B cell (primary cell): ENCODE measurements around the gene GAD1. TPM values are rescaled to one million over a fixed set of nuclear protein-coding genes. Genes with fewer than 3 reads are reported as not detected.

Experiments used
- ATAC-seq: fragments of 200-7000 bp; cut with Tn5 transposase; one replicate; pipeline ENCODE4 v1.10.0; 2021; ENCODE audit warnings: low read depth, mild to moderate bottlenecking, moderate number of reproducible peaks, moderate library complexity
- CTCF ChIA-PET: fragments of 350-600 bp; sonication (Branson Sonifier 250); formaldehyde crosslinking; loops from one replicate; lab custom pipeline; 2021; ENCODE audit warnings: antibody characterized with exemption, inconsistent platforms; lab: Charles Lee
- POLR2A ChIA-PET: fragments of 350-600 bp; sonication (Branson Sonifier 250); formaldehyde crosslinking; loops from one replicate; lab custom pipeline; 2021; ENCODE audit warnings: antibody characterized with exemption; lab: Charles Lee
- DNase-seq: peaks from one replicate; pipeline ENCODE4 v3.0.0; 2013
- H2AFZ ChIP-seq: 2 replicates; pipeline ENCODE4 v1.6.1; 2012; ENCODE audit warnings: mild to moderate bottlenecking, low read depth, low read length; ENCODE audit not compliant: insufficient read depth, poor library complexity, severe bottlenecking
- H3K27ac ChIP-seq, 2 donors: 1 replicate in 1 of 2; 2 replicates in 1 of 2; pipeline ENCODE4 v1.5.1; 2012 to 2013; ENCODE audit warnings: low read length in 2 of 2, mild to moderate bottlenecking in 2 of 2, moderate library complexity in 1 of 2
- H3K27me3 ChIP-seq, 4 experiments: fragments of 200-600 bp in 1 of 4; sonication (generic) in 1 of 4; replicated peaks in 1 of 4; 1 replicate in 2 of 4; 2 replicates in 2 of 4; pipeline versions ENCODE4 v1.6.1 to v1.7.0; 2013 to 2016; ENCODE audit warnings: low read length in 3 of 4, mild to moderate bottlenecking in 2 of 4, mixed read lengths in 1 of 4, moderate library complexity in 1 of 4; ENCODE audit not compliant: insufficient read depth in 4 of 4, control insufficient read depth in 3 of 4; ENCODE audit errors: control extremely low read depth in 1 of 4
- H3K36me3 ChIP-seq, 2 experiments: replicated peaks in 1 of 2; 1 replicate in 1 of 2; 2 replicates in 1 of 2; pipeline versions ENCODE4 v1.6.1 to v1.7.1; 2013; ENCODE audit warnings: low read length in 1 of 2; ENCODE audit not compliant: insufficient read depth in 2 of 2, control insufficient read depth in 1 of 2; ENCODE audit errors: control extremely low read depth in 1 of 2, extremely low read depth in 1 of 2
- H3K4me1 ChIP-seq, 2 donors: fragments of 200-600 bp in 1 of 2; sonication (generic) in 1 of 2; 1 replicate in 1 of 2; 2 replicates in 1 of 2; pipeline versions ENCODE4 v1.5.1 to v1.6.1; 2013 to 2017; ENCODE audit warnings: low read length in 2 of 2; ENCODE audit not compliant: control insufficient read depth in 2 of 2, insufficient read depth in 2 of 2
- H3K4me2 ChIP-seq: replicated peaks from 2 replicates; pipeline ENCODE3; 2012; ENCODE audit warnings: mild to moderate bottlenecking, low read depth, low read length; ENCODE audit not compliant: poor library complexity, severe bottlenecking
- H3K4me3 ChIP-seq, 5 experiments: fragments of 200-600 bp in 1 of 5; sonication (generic) in 1 of 5; 1 replicate in 3 of 5; 2 replicates in 2 of 5; pipeline versions ENCODE4 v1.5.1 to v1.7.0; 2011 to 2016; ENCODE audit warnings: low read length in 4 of 5, mild to moderate bottlenecking in 4 of 5, low read depth in 2 of 5, control low read depth in 1 of 5, moderate library complexity in 1 of 5; ENCODE audit not compliant: insufficient read depth in 1 of 5; ENCODE audit errors: control extremely low read depth in 1 of 5, extremely low read depth in 1 of 5
- H3K79me2 ChIP-seq: fragments of 200-600 bp; sonication (generic); one replicate; pipeline ENCODE4 v1.6.0; 2016; ENCODE audit warnings: low read length; ENCODE audit not compliant: control insufficient read depth, insufficient read depth
- H3K9ac ChIP-seq: fragments of 200-600 bp; sonication (generic); 2 replicates; pipeline ENCODE4 v1.6.1; 2017; ENCODE audit warnings: mild to moderate bottlenecking, low read length, moderate library complexity
- H3K9me3 ChIP-seq, 3 donors: one replicate each; pipeline versions ENCODE4 v1.6.1 to v1.7.1; 2013; ENCODE audit warnings: low read length in 2 of 3; ENCODE audit not compliant: control insufficient read depth in 2 of 3, insufficient read depth in 1 of 3; ENCODE audit errors: control extremely low read depth in 1 of 3
- H4K20me1 ChIP-seq: 2 replicates; pipeline ENCODE4 v1.6.0; 2012; ENCODE audit warnings: mild to moderate bottlenecking, low read length; ENCODE audit not compliant: insufficient read depth, control insufficient read depth, poor library complexity, severe bottlenecking
- H3K27ac Mint-ChIP-seq: one replicate; pipeline ENCODE4 v1.8.0; 2021; ENCODE audit warnings: mixed read lengths
- H3K27me3 Mint-ChIP-seq: one replicate; pipeline ENCODE4 v1.8.0; 2021; ENCODE audit warnings: mixed read lengths
- H3K4me1 Mint-ChIP-seq: one replicate; pipeline ENCODE4 v1.8.0; 2021; ENCODE audit warnings: mixed read lengths
- H3K4me3 Mint-ChIP-seq: one replicate; pipeline ENCODE4 v1.8.0; 2021; ENCODE audit warnings: mixed read lengths
- H3K9me3 Mint-ChIP-seq: one replicate; pipeline ENCODE4 v1.8.0; 2022; ENCODE audit warnings: mixed read lengths; ENCODE audit not compliant: insufficient read depth
- EZH2 ChIP-seq: IDR thresholded peaks from 2 replicates; pipeline ENCODE4 v1.6.1; 2012; ENCODE audit warnings: borderline replicate concordance, low read depth, mild to moderate bottlenecking, moderate library complexity, low read length; ENCODE audit not compliant: insufficient read depth, poor library complexity, severe bottlenecking
- WGBS: methylation state at CpG from one replicate; pipeline ENCODE4 v1.1.5; 2013; ENCODE audit warnings: missing lambda C conversion rate; ENCODE audit not compliant: insufficient coverage; 5-methylcytosine and 5-hydroxymethylcytosine counted together
- intact Hi-C: fragments of 100-400 bp; cut with micrococcal nuclease; formaldehyde crosslinking; loops from one replicate; pipeline ENCODE4 v1.10.0; 2022
- polyA plus RNA-seq: library from polyadenylated mRNA; depleted of rRNA; stranded (reverse); fragments of >200 nt; gene quantifications from 2 replicates; pipeline ENCODE4 v1.2.3, GENCODE V29; 2012
- total RNA-seq, 2 donors: library from RNA; stranded (reverse); fragments of 120-200 nt in 1 of 2; gene quantifications; 1 replicate in 1 of 2; 2 replicates in 1 of 2; pipeline versions ENCODE4 v1.2.3 to v1.2.4, GENCODE V29; 2013 to 2022
- TF ChIP-seq, protein P1 (sequence below): fragments of 200-600 bp; IDR thresholded peaks from one replicate; pipeline ENCODE4 v1.8.0; 2022; ENCODE audit warnings: antibody characterized with exemption, mild to moderate bottlenecking

GAD1 gene
- total and polyA plus RNA-seq, 2 donors (not counting 1 experiment from before 2014, with no cell fraction given): not detected

DNA sequence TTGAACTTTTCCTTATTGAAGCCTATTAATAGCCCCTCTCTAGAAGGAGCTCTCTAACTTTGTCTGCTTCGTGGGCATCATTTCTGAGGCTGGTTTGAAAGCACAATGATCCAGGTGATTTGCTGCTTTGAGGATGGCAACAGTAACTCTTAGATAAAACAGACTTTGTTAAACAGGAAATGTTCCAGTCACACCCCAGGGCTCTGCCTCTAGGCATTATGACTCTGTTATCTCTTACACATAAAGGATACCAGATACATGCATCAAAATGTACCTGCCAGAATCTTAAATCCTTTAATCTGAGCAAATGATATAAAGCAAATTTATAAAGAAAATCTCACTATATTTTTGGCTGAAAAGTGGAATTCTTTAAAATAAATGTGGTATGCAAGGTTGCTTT, 52.3 kb downstream of the GAD1 start:
- Histone ChIP-seq H3K79me2 (no peaks in the 10 kb centered on the region), H3K27ac (no peak overlapping the region), H3K9ac (no peak overlapping the region), H3K4me3 (no peak overlapping the region), H3K9me3 (no peaks in the 10 kb centered on the region), H3K27me3 (peaks cover 0 to 3% (median 0%) of the 10 kb centered on the region in 4 experiments), H2AFZ (no peak overlapping the region), H4K20me1 (no peaks in the 10 kb centered on the region), H3K36me3 (no peaks in the 10 kb centered on the region), H3K4me2 (no peak overlapping the region), H3K4me1 (peaks cover 3 to 8% of the 10 kb centered on the region in 2 donors)
- no CpG with 5 or more reads among the region's 1 CpG for WGBS
- ChIA-PET CTCF (no interaction called here), POLR2A (no interaction called here)
- no peak overlapping the region for H3K4me3 Mint-ChIP-seq
- H3K27ac Mint-ChIP-seq: no peak overlapping the region
- ATAC-seq (no peak), DNase-seq (no peak)
- peaks cover 20% of the 10 kb centered on the region for H3K27me3 Mint-ChIP-seq
- H3K4me1 Mint-ChIP-seq: peaks cover 7% of the 10 kb centered on the region
- H3K9me3 Mint-ChIP-seq: no peaks in the 10 kb centered on the region
- intact Hi-C loops: no loop called here
- TF ChIP-seq, protein P1, sequence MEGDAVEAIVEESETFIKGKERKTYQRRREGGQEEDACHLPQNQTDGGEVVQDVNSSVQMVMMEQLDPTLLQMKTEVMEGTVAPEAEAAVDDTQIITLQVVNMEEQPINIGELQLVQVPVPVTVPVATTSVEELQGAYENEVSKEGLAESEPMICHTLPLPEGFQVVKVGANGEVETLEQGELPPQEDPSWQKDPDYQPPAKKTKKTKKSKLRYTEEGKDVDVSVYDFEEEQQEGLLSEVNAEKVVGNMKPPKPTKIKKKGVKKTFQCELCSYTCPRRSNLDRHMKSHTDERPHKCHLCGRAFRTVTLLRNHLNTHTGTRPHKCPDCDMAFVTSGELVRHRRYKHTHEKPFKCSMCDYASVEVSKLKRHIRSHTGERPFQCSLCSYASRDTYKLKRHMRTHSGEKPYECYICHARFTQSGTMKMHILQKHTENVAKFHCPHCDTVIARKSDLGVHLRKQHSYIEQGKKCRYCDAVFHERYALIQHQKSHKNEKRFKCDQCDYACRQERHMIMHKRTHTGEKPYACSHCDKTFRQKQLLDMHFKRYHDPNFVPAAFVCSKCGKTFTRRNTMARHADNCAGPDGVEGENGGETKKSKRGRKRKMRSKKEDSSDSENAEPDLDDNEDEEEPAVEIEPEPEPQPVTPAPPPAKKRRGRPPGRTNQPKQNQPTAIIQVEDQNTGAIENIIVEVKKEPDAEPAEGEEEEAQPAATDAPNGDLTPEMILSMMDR: no peak
- no peak for TF ChIP-seq EZH2

DNA sequence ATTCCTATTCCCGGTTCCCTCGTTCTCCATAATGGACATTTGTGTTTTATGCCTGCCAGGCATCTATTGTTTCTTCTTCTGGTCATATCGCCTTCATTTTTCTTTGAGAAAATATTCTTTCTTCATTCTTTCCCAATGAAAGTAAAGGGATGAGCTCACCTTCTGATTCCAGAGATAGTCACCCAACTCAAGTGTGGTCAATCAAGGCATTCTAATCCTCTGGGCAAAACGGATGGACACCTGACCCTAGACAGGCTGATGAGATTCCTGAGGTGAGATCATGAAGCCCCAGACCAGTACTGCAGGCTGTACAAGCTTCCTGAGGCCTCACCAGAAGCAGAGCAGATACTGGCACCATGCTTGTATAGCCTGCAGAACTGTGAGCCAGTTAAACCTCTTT, 52.8 kb downstream of the GAD1 start:
- POLR2A ChIA-PET: no interaction called here
- TF ChIP-seq, protein P1: no peak
- no peak for TF ChIP-seq EZH2
- no peak overlapping the region for H3K27ac Mint-ChIP-seq
- Histone ChIP-seq H3K4me1 (peaks cover 3 to 8% of the 10 kb centered on the region in 2 donors), H4K20me1 (no peaks in the 10 kb centered on the region), H3K27ac (no peak overlapping the region), H3K4me3 (no peak overlapping the region), H3K79me2 (no peaks in the 10 kb centered on the region), H3K27me3 (peaks cover 0 to 3% (median 0%) of the 10 kb centered on the region in 4 experiments), H2AFZ (no peak overlapping the region), H3K9me3 (no peaks in the 10 kb centered on the region), H3K4me2 (no peak overlapping the region), H3K9ac (no peak overlapping the region), H3K36me3 (no peaks in the 10 kb centered on the region)
- WGBS: 100% methylated on average over 1 of the region's 4 CpGs
- no peak for DNase-seq
- CTCF ChIA-PET: interaction anchor here (5.6 kb wide), 1 partner anchor 8 kb away, joined by 32 read pairs; no protein-coding TSS in a partner anchor
- H3K9me3 Mint-ChIP-seq: no peaks in the 10 kb centered on the region
- intact Hi-C loops: no loop called here
- ATAC-seq: no peak
- no peak overlapping the region for H3K4me3 Mint-ChIP-seq
- H3K4me1 Mint-ChIP-seq: peaks cover 7% of the 10 kb centered on the region
- H3K27me3 Mint-ChIP-seq: peaks cover 17% of the 10 kb centered on the region
